Mononuclear cell (primary cell): ENCODE results near the gene PIK3CG. TPM values are rescaled to one million over a fixed set of nuclear protein-coding genes. Genes with fewer than 3 reads are reported as not detected.

ENCODE experiments used
- H3K27me3 ChIP-seq: 2 replicates; pipeline ENCODE4 v1.6.0; 2011; ENCODE audit warnings: low read length, control low read depth; ENCODE audit not compliant: insufficient read depth
- H3K4me1 ChIP-seq: 2 replicates; pipeline ENCODE4 v1.5.1; 2011; ENCODE audit warnings: mild to moderate bottlenecking, low read length, control low read depth; ENCODE audit not compliant: insufficient read depth
- H3K4me3 ChIP-seq: 2 replicates; pipeline ENCODE4 v1.5.1; 2011; ENCODE audit warnings: mild to moderate bottlenecking, low read length, moderate library complexity
- H3K9me3 ChIP-seq: 2 replicates; pipeline ENCODE4 v1.5.1; 2011; ENCODE audit warnings: low read depth, mild to moderate bottlenecking, control low read depth, low read length
- total RNA-seq: library from RNA; depleted of rRNA; stranded (reverse); fragments of >200 nt; gene quantifications from one replicate; pipeline ENCODE4 v1.2.3, GENCODE V29; 2012

PIK3CG gene
- total RNA-seq, 1 donor: 81.3 TPM

GRCh38 chr7:106867641-106868351, 2.7 kb downstream of the PIK3CG start:
- Histone ChIP-seq H3K9me3 (no peaks in the 10 kb centered on the region), H3K27me3 (no peaks in the 10 kb centered on the region), H3K4me3 (no peak overlapping the region), H3K4me1 (peaks cover 72% of the 10 kb centered on the region)

- Histone ChIP-seq H3K27me3 (no peaks in the 10 kb centered on the region), H3K9me3 (no peaks in the 10 kb centered on the region), H3K4me3 (no peak overlapping the region), H3K4me1 (peaks cover 68% of the 10 kb centered on the region)
Observed at GRCh38 chr7:106868364-106868763, 3.3 kb downstream of the PIK3CG start.

- peak overlapping the region; percentile 4 for H3K4me3 ChIP-seq
- H3K9me3 ChIP-seq: no peaks in the 10 kb centered on the region
- H3K4me1 ChIP-seq: peaks cover 64% of the 10 kb centered on the region
- H3K27me3 ChIP-seq: no peaks in the 10 kb centered on the region
Observed at GRCh38 chr7:106869954-106870353, 4.9 kb downstream of the PIK3CG start.

- peaks cover 64% of the 10 kb centered on the region for H3K4me1 ChIP-seq
- H3K27me3 ChIP-seq: no peaks in the 10 kb centered on the region
- H3K4me3 ChIP-seq: no peak overlapping the region
- H3K9me3 ChIP-seq: no peaks in the 10 kb centered on the region
Observed at GRCh38 chr7:106870528-106870927, 5.4 kb downstream of the PIK3CG start.

- H3K4me1 ChIP-seq: peaks cover 64% of the 10 kb centered on the region
- no peaks in the 10 kb centered on the region for H3K9me3 ChIP-seq
- no peaks in the 10 kb centered on the region for H3K27me3 ChIP-seq
- H3K4me3 ChIP-seq: no peak overlapping the region
Observed at GRCh38 chr7:106870983-106871410, 5.9 kb downstream of the PIK3CG start.

- H3K9me3 ChIP-seq: no peaks in the 10 kb centered on the region
- no peak overlapping the region for H3K4me3 ChIP-seq
- H3K4me1 ChIP-seq: peaks cover 63% of the 10 kb centered on the region
- H3K27me3 ChIP-seq: no peaks in the 10 kb centered on the region
Observed at GRCh38 chr7:106871793-106872571, 6.9 kb downstream of the PIK3CG start.

- H3K4me1 ChIP-seq: peaks cover 58% of the 10 kb centered on the region
- H3K27me3 ChIP-seq: no peaks in the 10 kb centered on the region
Observed at GRCh38 chr7:106872763-106873162, 7.7 kb downstream of the PIK3CG start.

GRCh38 chr7:106874076-106874475, 9.0 kb downstream of the PIK3CG start:
- no peak overlapping the region for H3K4me3 ChIP-seq
- no peaks in the 10 kb centered on the region for H3K27me3 ChIP-seq
- peaks cover 51% of the 10 kb centered on the region for H3K4me1 ChIP-seq
- no peaks in the 10 kb centered on the region for H3K9me3 ChIP-seq

More at GRCh38 chr7:106872763-106873162, 7.7 kb downstream of the PIK3CG start:
- Histone ChIP-seq H3K9me3 (no peaks in the 10 kb centered on the region), H3K4me3 (no peak overlapping the region)

- Histone ChIP-seq H3K27me3 (no peaks in the 10 kb centered on the region), H3K9me3 (no peaks in the 10 kb centered on the region), H3K4me3 (no peak overlapping the region), H3K4me1 (peaks cover 37% of the 10 kb centered on the region)
Observed at GRCh38 chr7:106875508-106875907, 10.4 kb downstream of the PIK3CG start.

GRCh38 chr7:106878748-106879439, 13.8 kb downstream of the PIK3CG start:
- no peak overlapping the region for H3K4me3 ChIP-seq
- H3K9me3 ChIP-seq: no peaks in the 10 kb centered on the region
- H3K4me1 ChIP-seq: peaks cover 24% of the 10 kb centered on the region
- no peaks in the 10 kb centered on the region for H3K27me3 ChIP-seq

GRCh38 chr7:106881984-106882383, 16.9 kb downstream of the PIK3CG start:
- H3K9me3 ChIP-seq: no peaks in the 10 kb centered on the region
- peaks cover 15% of the 10 kb centered on the region for H3K4me1 ChIP-seq
- H3K4me3 ChIP-seq: no peak overlapping the region
- H3K27me3 ChIP-seq: no peaks in the 10 kb centered on the region

- Histone ChIP-seq H3K27me3 (no peaks in the 10 kb centered on the region), H3K4me1 (peaks cover 5% of the 10 kb centered on the region), H3K9me3 (no peaks in the 10 kb centered on the region), H3K4me3 (no peak overlapping the region)
Observed at GRCh38 chr7:106883456-106884026, 18.5 kb downstream of the PIK3CG start.

- Histone ChIP-seq H3K4me3 (no peak overlapping the region), H3K4me1 (peaks cover 5% of the 10 kb centered on the region), H3K27me3 (no peaks in the 10 kb centered on the region), H3K9me3 (no peaks in the 10 kb centered on the region)
Observed at GRCh38 chr7:106885652-106886051, 20.6 kb downstream of the PIK3CG start.

- no peaks in the 10 kb centered on the region for H3K9me3 ChIP-seq
Observed at GRCh38 chr7:106887421-106887820, 22.3 kb downstream of the PIK3CG start.

GRCh38 chr7:106888204-106888603, 23.1 kb downstream of the PIK3CG start:
- Histone ChIP-seq H3K27me3 (no peaks in the 10 kb centered on the region), H3K9me3 (no peaks in the 10 kb centered on the region), H3K4me3 (no peak overlapping the region)

More at GRCh38 chr7:106887421-106887820, 22.3 kb downstream of the PIK3CG start:
- Histone ChIP-seq H3K27me3 (no peaks in the 10 kb centered on the region), H3K4me3 (no peak overlapping the region), H3K4me1 (peaks cover 5% of the 10 kb centered on the region)

More at GRCh38 chr7:106888204-106888603, 23.1 kb downstream of the PIK3CG start:
- no peaks in the 10 kb centered on the region for H3K4me1 ChIP-seq
